IMR-90 (cell line): ENCODE results near the gene TMEM63C. TPM values are rescaled to one million over a fixed set of nuclear protein-coding genes. Genes with fewer than 3 reads are reported as not detected.
A peak's percentile ranks its signal among the peaks of the same experiment; 100 is the strongest.

Source experiments
- ATAC-seq: fragments of 200-7000 bp; cut with Tn5 transposase; 2 replicates; pipeline ENCODE4 v1.9.1; 2020; ENCODE audit warnings: low read depth, mild to moderate bottlenecking, moderate library complexity
- BruUV-seq: library from RNA; stranded (reverse); fragments of 400-500 nt; replicated peaks from 2 replicates; lab custom pipeline; 2021; lab: Mats Ljungman, UMichigan
- CTCF ChIA-PET: fragments of 300-600 bp; formaldehyde crosslinking; extraction: SDS; loops from one replicate; lab custom pipeline; 2021; ENCODE audit warnings: antibody characterized with exemption; lab: Yijun Ruan, JAX
- POLR2A ChIA-PET: fragments of 300-600 bp; sonication (Branson Sonifier 250); formaldehyde crosslinking; loops from one replicate; lab custom pipeline; 2022; ENCODE audit warnings: antibody characterized with exemption; ENCODE audit not compliant: unreplicated experiment; lab: Charles Lee
- DNase-seq: peaks from one replicate; pipeline ENCODE4 v3.0.0; 2013
- H2AFZ ChIP-seq: replicated peaks from 2 replicates; pipeline ENCODE3; 2013; ENCODE audit warnings: low read length, mild to moderate bottlenecking; ENCODE audit not compliant: poor library complexity
- H2AK5ac ChIP-seq: 2 replicates; pipeline ENCODE4 v1.6.1; 2013; ENCODE audit warnings: low read depth, low read length, inconsistent platforms
- H2AK9ac ChIP-seq: replicated peaks from 2 replicates; pipeline ENCODE3; 2013; ENCODE audit warnings: mild to moderate bottlenecking, low read depth, low read length, moderate library complexity; ENCODE audit not compliant: poor library complexity
- H2BK120ac ChIP-seq: 2 replicates; pipeline ENCODE4 v1.6.1; 2013; ENCODE audit warnings: low read depth, low read length, inconsistent platforms
- H2BK15ac ChIP-seq: 3 replicates; pipeline ENCODE4 v1.6.1; 2013; ENCODE audit warnings: low read depth, low read length, inconsistent platforms
- H2BK20ac ChIP-seq: 2 replicates; pipeline ENCODE4 v1.6.1; 2013; ENCODE audit warnings: low read depth, mild to moderate bottlenecking, inconsistent platforms, low read length, moderate library complexity
- H2BK5ac ChIP-seq: 2 replicates; pipeline ENCODE4 v1.6.1; 2013; ENCODE audit warnings: mild to moderate bottlenecking, low read depth, low read length, inconsistent platforms; ENCODE audit not compliant: poor library complexity, severe bottlenecking
- H3K14ac ChIP-seq: replicated peaks from 2 replicates; pipeline ENCODE4 v1.6.1; 2013; ENCODE audit warnings: low read depth, low read length, inconsistent platforms
- H3K18ac ChIP-seq: 2 replicates; pipeline ENCODE4 v1.6.1; 2013; ENCODE audit warnings: low read depth, low read length, control low read depth
- H3K23ac ChIP-seq: 2 replicates; pipeline ENCODE4 v1.6.1; 2013; ENCODE audit warnings: low read depth, low read length, inconsistent platforms
- H3K27ac ChIP-seq: 2 replicates; pipeline ENCODE4 v1.5.1; 2013; ENCODE audit warnings: mild to moderate bottlenecking, control low read depth, low read length; ENCODE audit not compliant: insufficient read depth
- H3K27me3 ChIP-seq: 2 replicates; pipeline ENCODE4 v1.6.1; 2013; ENCODE audit warnings: low read length; ENCODE audit not compliant: control insufficient read depth, insufficient read depth
- H3K36me3 ChIP-seq: 2 replicates; pipeline ENCODE4 v1.6.1; 2013; ENCODE audit warnings: low read length, mixed read lengths; ENCODE audit not compliant: control insufficient read depth, insufficient read depth
- H3K4ac ChIP-seq: 2 replicates; pipeline ENCODE4 v1.6.1; 2013; ENCODE audit warnings: low read depth, low read length, inconsistent platforms
- H3K4me1 ChIP-seq: 2 replicates; pipeline ENCODE4 v1.6.1; 2013; ENCODE audit warnings: low read length, mixed read lengths; ENCODE audit not compliant: control insufficient read depth, insufficient read depth
- H3K4me2 ChIP-seq: 2 replicates; pipeline ENCODE4 v1.6.1; 2013; ENCODE audit warnings: low read depth, mild to moderate bottlenecking, control low read depth, low read length, moderate library complexity
- H3K4me3 ChIP-seq: 2 replicates; pipeline ENCODE4 v1.5.1; 2013; ENCODE audit warnings: low read depth, mild to moderate bottlenecking, control low read depth, low read length, moderate library complexity; ENCODE audit not compliant: insufficient read depth
- H3K56ac ChIP-seq: 2 replicates; pipeline ENCODE4 v1.6.1; 2013; ENCODE audit warnings: low read length, inconsistent platforms; ENCODE audit not compliant: insufficient read depth; ENCODE audit errors: extremely low read depth
- H3K79me1 ChIP-seq, 2 experiments: 2 replicates each; pipeline ENCODE4 v1.6.1; 2013; ENCODE audit warnings: low read length in 2 of 2, inconsistent platforms in 1 of 2, low read depth in 1 of 2
- H3K9ac ChIP-seq: 2 replicates; pipeline ENCODE4 v1.6.1; 2013; ENCODE audit warnings: low read depth, low read length, control low read depth
- H3K9me1 ChIP-seq: 2 replicates; pipeline ENCODE4 v1.6.1; 2013; ENCODE audit warnings: low read length, inconsistent platforms; ENCODE audit not compliant: insufficient read depth
- H3K9me3 ChIP-seq: 2 replicates; pipeline ENCODE4 v1.6.1; 2013; ENCODE audit warnings: low read length; ENCODE audit not compliant: control insufficient read depth, insufficient read depth
- H4K20me1 ChIP-seq: 2 replicates; pipeline ENCODE4 v1.6.1; 2013; ENCODE audit warnings: low read length, inconsistent platforms; ENCODE audit not compliant: insufficient read depth
- H4K5ac ChIP-seq: 2 replicates; pipeline ENCODE4 v1.6.1; 2013; ENCODE audit warnings: mild to moderate bottlenecking, low read depth, low read length, control low read depth
- H4K8ac ChIP-seq, 2 experiments: 2 replicates each; pipeline ENCODE4 v1.6.1; 2013; ENCODE audit warnings: low read depth in 2 of 2, low read length in 2 of 2, control low read depth in 1 of 2, inconsistent platforms in 1 of 2
- H4K91ac ChIP-seq: 2 replicates; pipeline ENCODE4 v1.6.1; 2013; ENCODE audit warnings: low read depth, low read length, inconsistent platforms; ENCODE audit not compliant: insufficient read depth
- RCOR1 ChIP-seq: IDR thresholded peaks from 2 replicates; pipeline ENCODE4 v1.6.1; 2012; ENCODE audit warnings: mild to moderate bottlenecking, low read length, improper control_type of control experiment; ENCODE audit not compliant: insufficient replicate concordance
- USF2 ChIP-seq: fragments of 150-350 bp; IDR thresholded peaks from 2 replicates; pipeline ENCODE4 v1.6.1; 2017; ENCODE audit warnings: mild to moderate bottlenecking, antibody characterized with exemption, low read length, low read depth
- WGBS, 2 experiments: methylation state at CpG; one replicate each; pipeline versions ENCODE4 v1.1.5 to v1.1.7; 2013; ENCODE audit warnings: missing lambda C conversion rate in 2 of 2; ENCODE audit not compliant: insufficient read length in 1 of 2; ENCODE audit errors: extremely low coverage in 2 of 2; 5-methylcytosine and 5-hydroxymethylcytosine counted together
- dilution Hi-C: fragments of 300-500 bp; cut with HindIII; formaldehyde crosslinking; loops from one replicate; pipeline ENCODE4 v1.14.3; 2018; ENCODE audit warnings: low sequenced_read_pairs; ENCODE audit not compliant: unreplicated experiment
- in situ Hi-C: fragments of 300-500 bp; cut with MboI; formaldehyde crosslinking; loops from 3 replicates; pipeline ENCODE4 v1.14.3; 2019; ENCODE audit warnings: low sequenced_read_pairs, inconsistent platforms, mixed read lengths
- intact Hi-C: fragments of 100-400 bp; cut with micrococcal nuclease; formaldehyde crosslinking; loops from 2 replicates; pipeline ENCODE4 v1.10.0; 2022
- polyA plus RNA-seq, 3 experiments: library from polyadenylated mRNA; depleted of rRNA; stranded (reverse); fragments of >200 nt; gene quantifications; 2 replicates each; pipeline ENCODE4 v1.2.3, GENCODE V29; 2012; ENCODE audit warnings: low replicate concordance in 1 of 3
- total RNA-seq: library from RNA; depleted of rRNA; stranded (reverse); fragments of >200 nt; gene quantifications from 2 replicates; pipeline ENCODE4 v1.2.3, GENCODE V29; 2012

TMEM63C gene
- total and polyA plus RNA-seq, 2 of the 4 experiments (the other 2 are of a cell fraction), result under 0.01 TPM; not detected in 1

DNA sequence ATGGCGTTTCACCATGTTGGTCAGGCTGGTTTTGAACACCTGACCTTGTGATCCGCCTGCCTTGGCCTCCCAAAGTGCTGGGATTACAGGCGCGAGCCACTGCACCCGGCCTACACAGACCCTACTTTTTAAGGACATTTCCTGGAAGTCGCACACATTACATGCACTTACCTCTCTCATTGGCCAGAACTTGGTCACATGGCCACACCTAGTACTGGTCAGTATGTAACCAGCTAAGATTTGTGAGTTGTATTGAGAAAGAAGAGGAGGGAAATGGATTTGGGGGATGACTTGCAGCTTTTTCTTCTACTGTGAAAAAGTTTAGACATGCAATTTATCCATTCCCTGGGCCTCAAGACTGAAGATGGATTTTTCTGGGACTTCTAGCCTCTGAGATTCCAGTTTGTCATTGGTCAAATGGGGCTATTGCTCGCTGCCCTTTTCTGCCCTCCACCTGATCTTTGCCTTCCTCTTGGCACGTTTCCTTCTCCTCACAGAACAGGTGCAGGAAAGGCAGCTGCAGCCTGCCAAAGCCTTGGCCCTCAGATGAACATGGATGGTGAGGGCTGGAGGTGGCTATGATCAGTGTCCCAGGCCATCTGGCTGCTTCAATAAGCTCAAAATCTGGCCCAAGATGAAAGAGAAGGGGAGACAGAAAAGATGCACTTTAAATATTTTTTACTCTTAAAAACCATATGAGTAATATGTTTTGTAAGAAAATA is 32.9 kb upstream of the TMEM63C start:
- no peak overlapping the region for H3K9ac ChIP-seq
- no peak overlapping the region for H4K8ac ChIP-seq
- dilution Hi-C loops (no loop called here), in situ Hi-C loops (no loop called here), intact Hi-C loops (no loop called here)
- BruUV-seq, result no TSS peak
- H3K4me3 ChIP-seq, result no peak overlapping the region
- H2AK9ac ChIP-seq, result no peak overlapping the region
- no peaks in the 10 kb centered on the region for H3K4me1 ChIP-seq
- H3K23ac ChIP-seq, result no peak overlapping the region
- H2BK120ac ChIP-seq, result no peak overlapping the region
- H3K18ac ChIP-seq, result no peak overlapping the region
- no peak overlapping the region for H2BK5ac ChIP-seq
- no peak overlapping the region for H4K5ac ChIP-seq
- H3K14ac ChIP-seq, result no peak overlapping the region
- no peaks in the 10 kb centered on the region for H3K9me1 ChIP-seq
- no peaks in the 10 kb centered on the region for H3K9me3 ChIP-seq
- H2BK15ac ChIP-seq, result no peak overlapping the region
- H3K4ac ChIP-seq, result no peak overlapping the region
- no peaks in the 10 kb centered on the region for H4K20me1 ChIP-seq
- peak; percentile 65 for TF ChIP-seq USF2
- no peak for TF ChIP-seq RCOR1
- H3K27ac ChIP-seq, result no peak overlapping the region
- no peaks in the 10 kb centered on the region for H3K36me3 ChIP-seq
- ChIA-PET CTCF (interaction anchor here (0.6 to 1.0 kb wide), 2 partner anchors 65 to 276 kb away, joined by 3 read pairs; no protein-coding TSS in a partner anchor), POLR2A (interaction anchor here (0.6 kb wide), 1 partner anchor 10 kb away, joined by 5 read pairs; no protein-coding TSS in a partner anchor)
- H2BK20ac ChIP-seq, result no peak overlapping the region
- no peak overlapping the region for H4K91ac ChIP-seq
- no peak for DNase-seq
- no peak overlapping the region for H3K4me2 ChIP-seq
- peaks cover 36% of the 10 kb centered on the region for H3K27me3 ChIP-seq
- no peak for ATAC-seq
- no peak overlapping the region for H3K56ac ChIP-seq
- no peaks in the 10 kb centered on the region for H3K79me1 ChIP-seq
- WGBS, 2 experiments, result no CpG with 5 or more reads among the region's 8 CpGs
- H2AK5ac ChIP-seq, result no peak overlapping the region
- no peak overlapping the region for H2AFZ ChIP-seq
